GM13977 (cell line): ENCODE results near the gene RNF144A.

Experiments used
- DNase-seq: peaks from one replicate; pipeline ENCODE4 v3.0.0; 2012; ENCODE audit warnings: low spot score
- CTCF ChIP-seq: IDR thresholded peaks from 2 replicates; pipeline ENCODE4 v1.5.1; 2012; ENCODE audit warnings: mild to moderate bottlenecking, control low read depth; ENCODE audit not compliant: insufficient read depth; ENCODE audit errors: extremely low read depth, missing control alignments
- in situ Hi-C: fragments of 300-500 bp; cut with MboI; formaldehyde crosslinking; loops from one replicate; pipeline ENCODE4 v1.12.0; 2022; ENCODE audit warnings: low sequenced_read_pairs, low pct_unique_long_range_greater_than_20kb, mixed read lengths, inconsistent platforms; ENCODE audit not compliant: unreplicated experiment

The RNF144A gene

GRCh38 chr2:6915399-6915798 lies 1.8 kb upstream of the RNF144A start:
- no peak for TF ChIP-seq CTCF
- in situ Hi-C loops: no loop called here
- no peak for DNase-seq

GRCh38 chr2:6916224-6916623 lies 988 bp upstream of the RNF144A start:
- no peak for DNase-seq
- in situ Hi-C loops: no loop called here
- no peak for TF ChIP-seq CTCF

- DNase-seq: no peak
- peak; percentile 16 for TF ChIP-seq CTCF
- in situ Hi-C loops: no loop called here
Observed at GRCh38 chr2:6916736-6917070, 509 bp upstream of the RNF144A start.

GRCh38 chr2:6917761-6918421 lies 679 bp downstream of the RNF144A start:
- no peak for DNase-seq
- TF ChIP-seq CTCF: no peak
- in situ Hi-C loops: no loop called here

GRCh38 chr2:6919901-6920742 lies 2.9 kb downstream of the RNF144A start:
- in situ Hi-C loops: no loop called here
- no peak for TF ChIP-seq CTCF
- DNase-seq: no peak

GRCh38 chr2:6920743-6921064 lies 3.5 kb downstream of the RNF144A start:
- in situ Hi-C loops: no loop called here
- no peak for TF ChIP-seq CTCF
- no peak for DNase-seq
